SK-N-MC (cell line): ENCODE data around the gene LTO1.

Experiments used
- EZH2 ChIP-seq: fragments of 200-600 bp; sonication (generic); IDR thresholded peaks from one replicate; pipeline ENCODE4 v1.6.1; 2017; ENCODE audit warnings: antibody characterized with exemption
- POLR2AphosphoS5 ChIP-seq: IDR thresholded peaks from 2 replicates; pipeline ENCODE4 v1.6.1; 2012; ENCODE audit warnings: mild to moderate bottlenecking, low read depth, low read length, borderline replicate concordance

DNA sequence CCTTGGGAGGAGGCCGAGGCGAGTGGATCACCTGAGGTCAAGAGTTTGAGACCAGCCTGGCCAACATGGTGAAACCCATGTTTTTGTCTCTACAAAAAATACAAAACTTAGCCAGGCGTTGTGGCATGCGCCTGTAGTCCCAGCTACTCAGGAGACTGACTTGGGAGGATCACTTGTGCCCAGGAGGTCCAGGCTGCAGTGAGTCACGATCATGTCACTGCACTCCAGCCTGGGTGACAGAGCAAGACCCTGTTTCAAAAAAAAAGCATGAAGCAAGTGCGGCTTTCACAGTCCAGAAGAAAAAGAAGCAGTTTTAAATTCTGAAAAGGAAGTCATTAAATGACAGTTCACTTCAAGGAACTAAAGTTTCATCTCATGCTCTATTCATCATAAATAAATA, 7.1 kb upstream of the LTO1 start:
- TF ChIP-seq EZH2: no peak
- TF ChIP-seq POLR2AphosphoS5: no peak
